Dermis blood vessel endothelial cell (primary cell): ENCODE data around the gene B4GALNT4. TPM values are rescaled to one million over a fixed set of nuclear protein-coding genes. Genes with fewer than 3 reads are reported as not detected.
"Not testable (repeated sequence)": the region's sequence is repeated elsewhere in the genome, so short reads cannot be mapped to it uniquely, and the experiment has no call there.

Experiments used
- DNase-seq: peaks from one replicate; pipeline ENCODE4 v3.0.0; 2010
- total RNA-seq: library from RNA; depleted of rRNA; stranded (reverse); fragments of >200 nt; gene quantifications from 2 replicates; pipeline ENCODE4 v1.2.3, GENCODE V29; 2014

The B4GALNT4 gene
- total RNA-seq, 1 donor from 2014 or later, result 5.6 TPM

- DNase-seq, result no peak
These were observed 10.1 kb upstream of the B4GALNT4 start for GRCh38 chr11:359181-359714.

GRCh38 chr11:360326-361280 lies 8.7 kb upstream of the B4GALNT4 start:
- no peak for DNase-seq

GRCh38 chr11:362642-363442 lies 6.5 kb upstream of the B4GALNT4 start:
- DNase-seq, result no peak

- DNase-seq, result not testable (repeated sequence)
These were observed 5.9 kb upstream of the B4GALNT4 start for GRCh38 chr11:363443-363805.

GRCh38 chr11:363948-364761 lies 5.1 kb upstream of the B4GALNT4 start:
- peak; percentile 44 for DNase-seq

GRCh38 chr11:364991-365725 lies 4.1 kb upstream of the B4GALNT4 start:
- DNase-seq, result no peak

- no peak for DNase-seq
These were observed 3.5 kb upstream of the B4GALNT4 start for GRCh38 chr11:365831-366230.

GRCh38 chr11:367956-368413 lies 1.3 kb upstream of the B4GALNT4 start:
- no peak for DNase-seq

- no peak for DNase-seq
These were observed 624 bp upstream of the B4GALNT4 start for GRCh38 chr11:368414-369335.

GRCh38 chr11:370070-370941 lies 1.0 kb downstream of the B4GALNT4 start:
- no peak for DNase-seq

GRCh38 chr11:371051-371450 lies 1.8 kb downstream of the B4GALNT4 start:
- no peak for DNase-seq

- no peak for DNase-seq
These were observed 2.7 kb downstream of the B4GALNT4 start for GRCh38 chr11:371716-372590.

- no peak for DNase-seq
These were observed 3.8 kb downstream of the B4GALNT4 start for GRCh38 chr11:372809-373715.

- no peak for DNase-seq
These were observed 4.6 kb downstream of the B4GALNT4 start for GRCh38 chr11:373716-374551.

GRCh38 chr11:375065-376025 lies 6.0 kb downstream of the B4GALNT4 start:
- no peak for DNase-seq
